Transverse colon (tissue), 4 donors: ENCODE results near the gene MPEG1.
A peak's percentile ranks its signal among the peaks of the same experiment; 100 is the strongest.

Source experiments
- CTCF ChIP-seq, 5 experiments: fragments of 200-600 bp in 3 of 5; fragments of 450-650 bp in 2 of 5; sonication (generic) in 3 of 5; IDR thresholded peaks; 1 replicate in 2 of 5; 2 replicates in 3 of 5; pipeline ENCODE4 v1.5.1; 2016 to 2017; ENCODE audit warnings: antibody characterized with exemption in 5 of 5, inconsistent platforms in 3 of 5, mild to moderate bottlenecking in 2 of 5, moderate library complexity in 1 of 5
- EP300 ChIP-seq: sonication (generic); formaldehyde crosslinking; IDR thresholded peaks from one replicate; pipeline ENCODE4 v1.6.1; 2017; ENCODE audit warnings: antibody characterized with exemption, low read depth
- POLR2A ChIP-seq: fragments of 450-650 bp; IDR thresholded peaks from one replicate; pipeline ENCODE4 v1.6.1; 2016; ENCODE audit warnings: antibody characterized with exemption, mild to moderate bottlenecking, moderate library complexity
- POLR2AphosphoS5 ChIP-seq, 3 donors: sonication (generic); formaldehyde crosslinking; IDR thresholded peaks; one replicate each; pipeline ENCODE4 v1.6.1; 2016; ENCODE audit warnings: antibody characterized with exemption in 3 of 3

GRCh38 chr11:59187587-59187986 is 25.1 kb downstream of the MPEG1 start:
- no peak for TF ChIP-seq CTCF (IDR thresholded peaks at IDR 0.05)
- no peak for TF ChIP-seq EP300
- no peak for TF ChIP-seq POLR2A
- TF ChIP-seq POLR2AphosphoS5 (IDR thresholded peaks at IDR 0.05), result peak; percentile 58 to 75 (median 66)
